Stimulated activated CD8-positive, alpha-beta memory T cell treated with anti-CD3 and anti-CD28 coated beads, Interleukin-15, amount 100 ng/mL, for 48 hours (primary cell): ENCODE measurements around the gene FXYD1.
"Not testable (repeated sequence)": the region's sequence is repeated elsewhere in the genome, so short reads cannot be mapped to it uniquely, and the experiment has no call there.

ENCODE experiments used
- DNase-seq, 2 donors: peaks; one replicate each; pipeline ENCODE4 v3.0.0-alpha.2; 2020; ENCODE audit warnings: low read depth in 2 of 2

FXYD1 gene

GRCh38 chr19:35125270-35125717 is 13.3 kb upstream of the FXYD1 start:
- no peak for DNase-seq

- DNase-seq: no peak
Observed at GRCh38 chr19:35125749-35126623, 12.6 kb upstream of the FXYD1 start.

- no peak for DNase-seq
Observed at GRCh38 chr19:35126624-35126959, 12.0 kb upstream of the FXYD1 start.

GRCh38 chr19:35127871-35128270 is 10.8 kb upstream of the FXYD1 start:
- DNase-seq: no peak

- no peak for DNase-seq
Observed at GRCh38 chr19:35128398-35129057, 10.1 kb upstream of the FXYD1 start.

GRCh38 chr19:35129724-35130274 is 8.8 kb upstream of the FXYD1 start:
- not testable (repeated sequence) for DNase-seq

GRCh38 chr19:35130761-35131720 is 7.6 kb upstream of the FXYD1 start:
- no peak for DNase-seq

GRCh38 chr19:35132254-35132653 is 6.4 kb upstream of the FXYD1 start:
- no peak for DNase-seq

GRCh38 chr19:35133826-35134225 is 4.8 kb upstream of the FXYD1 start:
- DNase-seq: no peak

- no peak for DNase-seq
Observed at GRCh38 chr19:35134601-35135242, 3.9 kb upstream of the FXYD1 start, which contains the start of gene LGI4. Gene LGI4 (minus strand): TSS chr19:35135059. CDS start chr19:35134680, 379 bp downstream.

- DNase-seq: peak; percentile 53 to 60
Observed at GRCh38 chr19:35135389-35135909, 3.2 kb upstream of the FXYD1 start.

GRCh38 chr19:35136231-35136630 is 2.4 kb upstream of the FXYD1 start:
- DNase-seq: no peak

GRCh38 chr19:35136977-35137702 is 1.5 kb upstream of the FXYD1 start:
- DNase-seq: no peak

- no peak for DNase-seq
Observed at GRCh38 chr19:35140207-35140961, 1.8 kb downstream of the FXYD1 start.

GRCh38 chr19:35140962-35141836 is 2.6 kb downstream of the FXYD1 start:
- DNase-seq: peak; percentile 95 to 96

- no peak for DNase-seq
Observed at GRCh38 chr19:35141837-35142605, 3.4 kb downstream of the FXYD1 start.

- DNase-seq: peak; percentile 46 to 51
Observed at GRCh38 chr19:35142606-35143230, 4.1 kb downstream of the FXYD1 start.
